A673 (cell line): ENCODE data around the gene CARS1. TPM values are rescaled to one million over a fixed set of nuclear protein-coding genes. Genes with fewer than 3 reads are reported as not detected.

Source experiments
- BruUV-seq: library from RNA; stranded (reverse); fragments of 400-500 nt; replicated peaks from 2 replicates; lab custom pipeline; 2021; lab: Mats Ljungman, UMichigan
- CTCF ChIA-PET: fragments of 300-600 bp; sonication (Branson Sonifier 250); formaldehyde crosslinking; loops from one replicate; lab custom pipeline; 2022; ENCODE audit warnings: antibody characterized with exemption; lab: Charles Lee
- POLR2A ChIA-PET: fragments of 300-600 bp; sonication (Branson Sonifier 250); formaldehyde crosslinking; loops from one replicate; lab custom pipeline; 2022; ENCODE audit warnings: antibody characterized with exemption; ENCODE audit not compliant: low non-redundant PET; lab: Charles Lee
- DNase-seq: peaks from one replicate; pipeline ENCODE4 v3.0.0-alpha.2; 2015; ENCODE audit warnings: low spot score
- H3K27ac ChIP-seq: fragments of 200-600 bp; sonication (generic); 2 replicates; pipeline ENCODE4 v1.5.1; 2016; ENCODE audit warnings: mixed run types, low read depth, mild to moderate bottlenecking, mixed read lengths, antibody characterized with exemption, low read length; ENCODE audit not compliant: poor library complexity, severe bottlenecking
- H3K27me3 ChIP-seq: fragments of 200-600 bp; sonication (generic); replicated peaks from 2 replicates; pipeline ENCODE4 v1.6.1; 2017; ENCODE audit warnings: mixed run types, low read depth, mild to moderate bottlenecking, mixed read lengths, antibody characterized with exemption, low read length; ENCODE audit not compliant: insufficient read depth, poor library complexity
- H3K36me3 ChIP-seq: fragments of 200-600 bp; sonication (generic); 2 replicates; pipeline ENCODE4 v1.6.1; 2016; ENCODE audit warnings: mixed run types, mild to moderate bottlenecking, mixed read lengths, antibody characterized with exemption, low read length; ENCODE audit not compliant: insufficient read depth, poor library complexity, severe bottlenecking
- H3K4me1 ChIP-seq: fragments of 200-600 bp; sonication (generic); 2 replicates; pipeline ENCODE4 v1.6.1; 2017; ENCODE audit warnings: mixed run types, mild to moderate bottlenecking, mixed read lengths, antibody characterized with exemption, low read length; ENCODE audit not compliant: insufficient read depth, poor library complexity, severe bottlenecking
- H3K4me3 ChIP-seq: fragments of 200-600 bp; sonication (generic); 2 replicates; pipeline ENCODE4 v1.5.1; 2016; ENCODE audit warnings: low read depth, mixed run types, mild to moderate bottlenecking, mixed read lengths, low read length; ENCODE audit not compliant: poor library complexity, severe bottlenecking
- H3K9me3 ChIP-seq: fragments of 200-600 bp; sonication (generic); 2 replicates; pipeline ENCODE4 v1.6.1; 2016; ENCODE audit warnings: mixed run types, low read depth, mild to moderate bottlenecking, mixed read lengths, antibody characterized with exemption, low read length; ENCODE audit not compliant: poor library complexity, severe bottlenecking
- CTCF ChIP-seq: fragments of 300-800, 200-600 bp; sonication (generic); conservative IDR thresholded peaks from 2 replicates; pipeline ENCODE4 v1.5.1; 2017; ENCODE audit warnings: low read depth, mild to moderate bottlenecking, antibody characterized with exemption, low read length, moderate library complexity, mixed read lengths
- EZH2 ChIP-seq: fragments of 200-600 bp; sonication (generic); IDR thresholded peaks from 2 replicates; pipeline ENCODE4 v1.6.1; 2017; ENCODE audit warnings: borderline replicate concordance, low read depth, mild to moderate bottlenecking, mixed read lengths, antibody characterized with exemption, low read length; ENCODE audit not compliant: poor library complexity, severe bottlenecking
- intact Hi-C: fragments of 100-400 bp; cut with micrococcal nuclease; formaldehyde crosslinking; loops from one replicate; pipeline ENCODE4 v1.10.0; 2022; ENCODE audit not compliant: unreplicated experiment
- total RNA-seq: library from RNA; stranded (reverse); gene quantifications from 2 replicates; pipeline ENCODE4 v1.2.3, GENCODE V29; 2021

CARS1 gene
- total RNA-seq, 1 experiment from 2014 or later: 76.4 TPM

DNA sequence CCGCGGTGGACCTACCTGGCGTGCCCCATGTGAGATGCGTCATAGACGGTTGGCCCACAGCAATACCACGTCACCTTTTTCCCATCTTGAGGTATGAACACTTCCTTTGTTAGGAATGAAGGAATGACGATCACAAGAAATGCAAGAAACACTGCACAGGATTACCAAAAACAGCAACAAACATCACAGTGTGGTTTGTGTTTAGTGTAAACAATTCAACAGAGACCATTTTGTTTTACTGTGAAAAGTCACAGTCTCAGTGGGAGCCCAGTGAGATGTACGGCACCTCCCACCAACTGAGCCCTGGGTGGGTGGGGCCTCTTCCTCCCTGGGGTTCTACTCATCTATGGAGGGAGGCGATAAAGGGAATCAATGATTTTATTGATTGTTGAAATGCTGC is 16.3 kb downstream of the CARS1 start:
- no peak overlapping the region for H3K27ac ChIP-seq
- H3K36me3 ChIP-seq: peaks cover 70% of the 10 kb centered on the region
- intact Hi-C loops: no loop called here
- no peaks in the 10 kb centered on the region for H3K9me3 ChIP-seq
- H3K4me1 ChIP-seq: no peaks in the 10 kb centered on the region
- no peak for DNase-seq
- no TSS peak for BruUV-seq
- TF ChIP-seq EZH2: no peak
- TF ChIP-seq CTCF: no peak
- ChIA-PET CTCF (no interaction called here), POLR2A (no interaction called here)
- no peak overlapping the region for H3K4me3 ChIP-seq
- H3K27me3 ChIP-seq: no peaks in the 10 kb centered on the region

- DNase-seq: no peak
- Histone ChIP-seq H3K36me3 (peaks cover 76% of the 10 kb centered on the region), H3K4me3 (no peak overlapping the region), H3K27me3 (no peaks in the 10 kb centered on the region), H3K27ac (no peak overlapping the region), H3K4me1 (no peaks in the 10 kb centered on the region), H3K9me3 (no peaks in the 10 kb centered on the region)
- intact Hi-C loops: loop anchor here (1.0 to 10.0 kb wide), 3 partner anchors 54 to 377 kb away; no protein-coding TSS in a partner anchor
- POLR2A ChIA-PET: no interaction called here
- no TSS peak for BruUV-seq
- TF ChIP-seq EZH2 (no peak), CTCF (no peak)
- CTCF ChIA-PET: interaction anchor here (1.4 to 1.7 kb wide), 2 partner anchors 9 to 54 kb away, joined by 13 to 29 read pairs; no protein-coding TSS in a partner anchor
Measured at GRCh38 chr11:3037945-3038271, 19.3 kb downstream of the CARS1 start.

DNA sequence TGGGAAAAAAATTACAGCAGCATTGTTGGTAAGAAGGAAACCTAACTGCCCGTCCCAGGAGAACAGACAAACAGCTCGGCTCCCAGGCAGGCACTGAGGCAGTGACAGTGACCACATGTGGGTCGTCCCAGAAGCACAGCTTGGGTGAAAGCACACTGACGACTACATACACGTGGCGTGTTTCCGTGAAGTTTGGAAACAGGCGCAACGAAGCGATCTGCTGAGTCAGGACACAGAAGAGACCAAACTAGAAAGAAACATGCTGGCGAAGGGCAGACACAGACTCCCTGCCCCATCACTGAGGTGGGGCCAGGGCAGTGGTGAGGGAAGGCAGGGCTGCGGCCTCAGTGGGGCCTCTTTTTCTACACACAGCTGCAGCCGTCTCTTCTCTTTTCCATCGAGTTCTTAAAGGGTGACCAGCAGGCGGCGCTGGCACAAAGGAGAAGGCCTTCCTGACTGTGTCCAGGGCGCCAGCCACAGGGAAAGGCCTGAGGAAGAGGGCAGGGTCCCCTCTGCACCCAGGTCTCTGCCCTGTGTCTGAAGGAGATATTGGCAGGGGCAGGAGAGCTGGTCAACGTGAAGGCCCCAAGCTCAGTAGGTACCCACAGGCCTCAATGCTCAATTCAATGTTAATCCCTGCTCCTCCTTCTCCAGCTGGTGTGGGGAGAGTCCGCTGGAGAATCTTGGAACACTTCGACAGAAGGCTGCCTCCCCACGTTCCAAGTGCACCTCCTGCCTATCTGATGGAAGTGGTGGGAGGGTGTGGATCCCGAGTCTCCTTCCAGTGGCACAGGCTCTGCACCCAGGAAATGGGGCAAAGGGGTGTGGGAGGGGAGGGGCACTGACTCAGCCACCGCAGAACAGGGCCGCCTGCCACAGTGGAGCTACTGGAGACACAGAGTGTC is 19.9 kb downstream of the CARS1 start:
- H3K9me3 ChIP-seq: no peaks in the 10 kb centered on the region
- H3K27ac ChIP-seq: no peak overlapping the region
- TF ChIP-seq CTCF (peak; percentile 78), EZH2 (no peak)
- DNase-seq: peak; percentile 77
- H3K4me3 ChIP-seq: no peak overlapping the region
- POLR2A ChIA-PET: no interaction called here
- intact Hi-C loops: loop anchor here (1.0 to 10.0 kb wide), 3 partner anchors 55 to 378 kb away; no protein-coding TSS in a partner anchor
- BruUV-seq: no TSS peak
- H3K4me1 ChIP-seq: no peaks in the 10 kb centered on the region
- H3K36me3 ChIP-seq: peaks cover 82% of the 10 kb centered on the region
- CTCF ChIA-PET: interaction anchor here (1.4 to 1.7 kb wide), 2 partner anchors 10 to 54 kb away, joined by 13 to 29 read pairs; no protein-coding TSS in a partner anchor
- no peaks in the 10 kb centered on the region for H3K27me3 ChIP-seq
